Measurements from ENCODE around the gene SEPTIN11.

GRCh38 chr4:76979236-76979635, 29.7 kb downstream of the SEPTIN11 start:
- no peak for TF ChIP-seq CTCF (IDR thresholded peaks at IDR 0.05)
- no peak for TF ChIP-seq POLR2A (IDR thresholded peaks at IDR 0.05)
- TF ChIP-seq POLR2AphosphoS5 (IDR thresholded peaks at IDR 0.05), result no peak
- no peak for TF ChIP-seq EP300 (IDR thresholded peaks at IDR 0.05)

Data from upper lobe of left lung (tissue), 4 donors.